ENCODE measurements around the gene ATP8A2.

Gene ATP8A2

DNA sequence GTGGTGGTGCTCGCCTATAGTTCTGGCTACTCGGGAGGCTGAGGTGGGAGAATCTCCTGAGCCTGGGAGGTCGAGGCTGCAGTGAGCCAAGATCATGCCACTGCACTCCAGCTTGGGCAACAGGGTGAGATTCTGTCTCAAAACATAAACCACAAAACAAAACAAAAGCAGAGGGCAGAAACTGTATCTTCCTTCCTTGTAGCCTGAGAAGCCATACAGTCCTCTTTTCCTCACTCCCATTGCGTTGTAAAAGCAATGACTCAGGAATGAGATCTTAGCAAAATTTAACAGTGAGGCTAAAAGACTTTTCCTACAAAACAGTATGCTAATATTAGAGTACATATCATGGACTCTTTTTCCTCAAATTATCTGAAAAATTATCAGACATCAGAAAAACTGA is 549.2 kb downstream of the ATP8A2 start:
- TF ChIP-seq, protein P1, sequence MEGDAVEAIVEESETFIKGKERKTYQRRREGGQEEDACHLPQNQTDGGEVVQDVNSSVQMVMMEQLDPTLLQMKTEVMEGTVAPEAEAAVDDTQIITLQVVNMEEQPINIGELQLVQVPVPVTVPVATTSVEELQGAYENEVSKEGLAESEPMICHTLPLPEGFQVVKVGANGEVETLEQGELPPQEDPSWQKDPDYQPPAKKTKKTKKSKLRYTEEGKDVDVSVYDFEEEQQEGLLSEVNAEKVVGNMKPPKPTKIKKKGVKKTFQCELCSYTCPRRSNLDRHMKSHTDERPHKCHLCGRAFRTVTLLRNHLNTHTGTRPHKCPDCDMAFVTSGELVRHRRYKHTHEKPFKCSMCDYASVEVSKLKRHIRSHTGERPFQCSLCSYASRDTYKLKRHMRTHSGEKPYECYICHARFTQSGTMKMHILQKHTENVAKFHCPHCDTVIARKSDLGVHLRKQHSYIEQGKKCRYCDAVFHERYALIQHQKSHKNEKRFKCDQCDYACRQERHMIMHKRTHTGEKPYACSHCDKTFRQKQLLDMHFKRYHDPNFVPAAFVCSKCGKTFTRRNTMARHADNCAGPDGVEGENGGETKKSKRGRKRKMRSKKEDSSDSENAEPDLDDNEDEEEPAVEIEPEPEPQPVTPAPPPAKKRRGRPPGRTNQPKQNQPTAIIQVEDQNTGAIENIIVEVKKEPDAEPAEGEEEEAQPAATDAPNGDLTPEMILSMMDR (IDR thresholded peaks at IDR 0.05) = no peak
- no peak overlapping the region for H3K27ac ChIP-seq
- DNase-seq (ENCODE audit: low spot score) = no peak

DNA sequence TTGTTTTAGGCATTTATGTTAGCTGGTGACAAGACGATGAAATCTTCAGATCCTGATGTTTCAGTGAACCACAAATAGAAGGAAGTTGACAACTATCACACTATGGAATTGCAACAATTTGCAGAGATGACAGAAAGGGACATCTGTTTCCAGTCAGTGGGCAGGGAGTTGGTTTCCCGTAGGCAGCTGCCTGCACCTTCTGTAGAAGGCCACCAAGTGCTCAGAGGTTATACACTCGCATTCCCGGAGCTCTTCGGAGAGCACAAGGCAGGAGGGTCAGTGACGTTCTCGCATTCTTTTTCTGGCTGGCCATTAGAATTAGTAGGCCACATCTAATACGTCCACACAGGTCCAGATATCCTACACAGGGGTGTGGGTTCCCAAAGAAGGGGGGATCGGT is 550.6 kb downstream of the ATP8A2 start:
- Histone ChIP-seq H3K4me3 (no peak overlapping the region), H3K27ac (no peak overlapping the region)
- no peak for DNase-seq (ENCODE audit: low spot score)
- TF ChIP-seq, protein P1 (IDR thresholded peaks at IDR 0.05) = no peak

More for the DNA sequence above, 549.2 kb downstream of the ATP8A2 start:
- no peak overlapping the region for H3K4me3 ChIP-seq

DNA sequence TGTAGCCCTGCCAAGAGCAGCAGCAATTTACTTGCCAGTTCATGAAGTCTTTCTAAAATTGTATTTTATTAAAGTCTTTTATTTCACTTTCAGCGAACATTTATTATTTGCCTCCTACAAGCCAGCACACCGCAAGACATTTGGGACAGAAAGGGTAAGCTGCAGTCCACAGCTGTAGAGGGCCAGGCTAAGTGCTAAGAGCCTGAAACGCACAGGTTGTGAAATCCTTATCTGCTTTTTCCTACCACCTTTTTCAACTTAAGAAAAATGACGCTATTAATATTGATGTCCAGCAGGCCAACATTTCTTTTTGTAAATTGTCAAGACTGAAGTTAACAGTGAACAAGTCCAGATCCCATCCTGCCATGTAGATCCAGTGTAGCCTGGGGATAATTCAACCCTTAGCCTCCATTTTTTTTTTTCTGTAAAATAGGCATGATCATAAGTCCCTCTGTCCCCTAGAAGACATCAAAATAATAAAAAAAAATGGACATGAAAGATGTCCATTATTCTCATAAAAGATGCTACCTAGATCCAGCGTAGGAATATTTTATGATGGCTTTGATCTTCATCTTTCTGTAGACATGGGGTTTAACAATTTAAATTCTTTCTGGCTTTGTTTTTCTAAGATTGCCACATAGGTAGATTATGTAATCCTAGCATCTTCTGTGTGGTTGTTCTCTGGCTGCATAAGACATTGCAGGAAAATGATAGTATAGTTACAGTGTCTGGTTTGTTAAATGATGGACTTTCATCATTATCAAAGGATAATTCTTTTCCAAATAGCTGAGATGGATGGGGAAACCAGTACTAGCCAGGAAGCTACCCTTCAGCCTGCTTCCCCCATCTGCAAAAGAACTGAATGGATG is 551.7 kb downstream of the ATP8A2 start:
- no peak overlapping the region for H3K27ac ChIP-seq
- TF ChIP-seq, protein P1 (IDR thresholded peaks at IDR 0.05) = no peak
- H3K4me3 ChIP-seq = no peak overlapping the region
- DNase-seq (ENCODE audit: low spot score) = no peak

DNA sequence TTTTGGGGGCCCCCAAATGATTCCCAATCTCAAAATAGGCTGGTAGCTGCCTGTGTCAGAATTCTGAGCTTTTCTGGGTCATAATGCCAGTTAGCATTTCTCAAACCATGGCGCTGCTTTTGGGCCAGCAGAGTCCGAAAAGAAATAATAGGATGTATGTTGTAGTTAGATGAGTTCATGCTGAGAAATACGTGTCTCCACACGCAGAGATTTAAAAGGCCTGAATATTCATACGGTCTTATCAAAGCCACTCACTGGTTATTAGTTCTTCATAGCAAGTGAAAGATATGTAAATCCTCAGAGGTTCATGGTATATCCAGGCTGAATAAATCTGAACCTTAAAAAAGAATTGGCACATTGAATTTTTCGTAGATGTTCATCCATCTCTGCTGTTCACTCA is 555.6 kb downstream of the ATP8A2 start:
- DNase-seq (ENCODE audit: low spot score) = no peak
- TF ChIP-seq, protein P1 (IDR thresholded peaks at IDR 0.05) = no peak
- Histone ChIP-seq H3K4me3 (no peak overlapping the region), H3K27ac (no peak overlapping the region)

DNA sequence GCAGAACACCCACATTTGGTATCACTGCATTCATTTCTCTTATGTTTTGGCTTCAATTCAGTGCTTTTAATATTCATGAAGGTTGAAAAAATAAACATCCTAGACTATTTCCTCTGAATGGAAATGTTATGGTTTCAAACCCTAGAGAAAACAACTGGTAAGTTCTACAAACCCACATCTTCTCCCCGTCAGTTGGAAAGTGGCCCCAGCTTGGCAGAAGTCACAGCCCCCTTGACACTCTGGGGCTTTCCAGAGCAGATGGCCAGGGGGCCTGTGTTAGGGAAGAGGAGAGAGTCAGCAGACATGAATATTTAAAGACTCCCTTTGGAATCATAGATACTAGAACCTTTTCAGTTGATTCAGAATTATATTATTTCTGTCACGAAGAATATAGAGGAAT is 556.2 kb downstream of the ATP8A2 start:
- no peak for DNase-seq (ENCODE audit: low spot score)
- Histone ChIP-seq H3K27ac (no peak overlapping the region), H3K4me3 (no peak overlapping the region)
- TF ChIP-seq, protein P1 (IDR thresholded peaks at IDR 0.05) = no peak

DNA sequence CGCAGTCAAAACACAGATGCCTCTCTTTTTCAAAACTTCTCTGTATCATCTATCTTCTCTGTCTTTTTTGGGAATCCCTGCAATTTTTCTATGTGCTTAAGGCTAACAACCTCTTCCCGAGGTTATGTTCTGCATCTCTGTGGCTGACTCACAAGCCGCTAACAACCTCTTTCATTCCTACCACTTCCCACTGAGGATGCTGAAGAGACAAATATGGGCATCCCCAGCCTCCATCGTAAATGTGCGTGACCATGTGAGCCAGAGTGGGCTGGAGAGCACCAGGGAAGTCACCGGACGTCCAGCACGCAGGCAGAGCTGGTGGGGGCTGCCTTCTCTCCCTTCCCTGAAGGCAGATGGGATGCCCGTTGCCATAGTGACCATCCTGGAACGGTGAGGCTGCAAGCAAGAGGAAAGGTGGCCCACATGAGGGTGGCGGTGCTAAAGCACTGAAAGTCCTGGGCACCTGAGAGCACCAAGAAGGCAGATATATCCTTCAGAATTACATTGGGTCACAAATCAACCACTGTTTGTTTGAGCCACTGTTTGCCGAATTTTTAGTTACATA is 557.2 kb downstream of the ATP8A2 start:
- Histone ChIP-seq H3K4me3 (no peak overlapping the region), H3K27ac (no peak overlapping the region)
- no peak for DNase-seq (ENCODE audit: low spot score)
- TF ChIP-seq, protein P1 (IDR thresholded peaks at IDR 0.05) = no peak

DNA sequence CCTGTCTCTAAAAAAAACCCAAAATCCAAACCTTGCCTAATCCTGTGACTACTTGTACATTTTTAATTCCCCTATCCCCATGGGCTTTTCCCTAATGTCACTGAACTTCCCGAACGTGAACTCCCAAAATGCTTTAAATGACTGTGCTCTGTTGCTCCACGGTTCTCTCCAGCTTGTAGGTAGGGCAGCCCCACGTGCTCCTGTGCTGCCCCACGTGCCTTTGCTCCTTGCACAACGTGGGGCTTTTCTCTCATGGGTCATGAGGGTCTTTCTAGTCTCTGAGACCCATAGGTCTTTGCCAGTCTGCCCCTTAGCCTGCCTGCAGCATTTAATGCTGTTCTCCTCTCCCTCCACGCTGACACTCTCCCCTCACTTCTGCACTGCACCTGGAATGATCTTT is 558.0 kb downstream of the ATP8A2 start:
- H3K4me3 ChIP-seq = no peak overlapping the region
- H3K27ac ChIP-seq = no peak overlapping the region
- TF ChIP-seq, protein P1 (IDR thresholded peaks at IDR 0.05) = no peak
- no peak for DNase-seq (ENCODE audit: low spot score)

Data from coronary artery (tissue), 2 donors.